Loucy (cell line): ENCODE results near the gene RUVBL2.

Experiments
- EZH2phosphoT487 ChIP-seq: fragments of 200-600 bp; IDR thresholded peaks from 2 replicates; pipeline ENCODE4 v1.6.1; 2018; ENCODE audit warnings: antibody characterized with exemption, mild to moderate bottlenecking, moderate library complexity, borderline replicate concordance
- TF ChIP-seq, protein P1 (sequence below): fragments of 200-600 bp; sonication (generic); conservative IDR thresholded peaks from 2 replicates; pipeline ENCODE4 v1.5.1; 2014; ENCODE audit warnings: mild to moderate bottlenecking, antibody characterized with exemption, low read length

DNA sequence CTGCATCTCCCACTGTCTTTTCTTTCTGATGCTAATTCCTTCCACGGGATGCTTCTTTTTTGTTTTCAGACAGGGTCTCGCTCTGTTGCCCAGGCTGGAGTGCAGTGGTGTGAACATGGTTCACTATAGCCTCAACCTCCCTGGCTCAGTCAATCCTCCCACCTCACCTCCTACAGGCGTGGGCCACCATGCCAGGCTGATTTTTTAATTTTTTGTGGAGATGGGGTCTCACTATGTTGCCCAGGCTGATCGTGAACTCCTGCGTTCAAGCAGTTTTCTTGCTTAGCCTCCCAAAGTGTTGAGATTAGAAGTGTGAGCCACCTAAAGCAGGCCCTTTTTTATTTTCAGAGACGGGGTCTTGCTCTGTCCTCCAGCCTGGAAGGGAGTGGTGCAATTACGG, 5.4 kb upstream of the RUVBL2 start:
- TF ChIP-seq, protein P1, sequence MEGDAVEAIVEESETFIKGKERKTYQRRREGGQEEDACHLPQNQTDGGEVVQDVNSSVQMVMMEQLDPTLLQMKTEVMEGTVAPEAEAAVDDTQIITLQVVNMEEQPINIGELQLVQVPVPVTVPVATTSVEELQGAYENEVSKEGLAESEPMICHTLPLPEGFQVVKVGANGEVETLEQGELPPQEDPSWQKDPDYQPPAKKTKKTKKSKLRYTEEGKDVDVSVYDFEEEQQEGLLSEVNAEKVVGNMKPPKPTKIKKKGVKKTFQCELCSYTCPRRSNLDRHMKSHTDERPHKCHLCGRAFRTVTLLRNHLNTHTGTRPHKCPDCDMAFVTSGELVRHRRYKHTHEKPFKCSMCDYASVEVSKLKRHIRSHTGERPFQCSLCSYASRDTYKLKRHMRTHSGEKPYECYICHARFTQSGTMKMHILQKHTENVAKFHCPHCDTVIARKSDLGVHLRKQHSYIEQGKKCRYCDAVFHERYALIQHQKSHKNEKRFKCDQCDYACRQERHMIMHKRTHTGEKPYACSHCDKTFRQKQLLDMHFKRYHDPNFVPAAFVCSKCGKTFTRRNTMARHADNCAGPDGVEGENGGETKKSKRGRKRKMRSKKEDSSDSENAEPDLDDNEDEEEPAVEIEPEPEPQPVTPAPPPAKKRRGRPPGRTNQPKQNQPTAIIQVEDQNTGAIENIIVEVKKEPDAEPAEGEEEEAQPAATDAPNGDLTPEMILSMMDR: no peak
- TF ChIP-seq EZH2phosphoT487: no peak
